ENCODE data around the gene SLC12A3.

SLC12A3 gene

DNA sequence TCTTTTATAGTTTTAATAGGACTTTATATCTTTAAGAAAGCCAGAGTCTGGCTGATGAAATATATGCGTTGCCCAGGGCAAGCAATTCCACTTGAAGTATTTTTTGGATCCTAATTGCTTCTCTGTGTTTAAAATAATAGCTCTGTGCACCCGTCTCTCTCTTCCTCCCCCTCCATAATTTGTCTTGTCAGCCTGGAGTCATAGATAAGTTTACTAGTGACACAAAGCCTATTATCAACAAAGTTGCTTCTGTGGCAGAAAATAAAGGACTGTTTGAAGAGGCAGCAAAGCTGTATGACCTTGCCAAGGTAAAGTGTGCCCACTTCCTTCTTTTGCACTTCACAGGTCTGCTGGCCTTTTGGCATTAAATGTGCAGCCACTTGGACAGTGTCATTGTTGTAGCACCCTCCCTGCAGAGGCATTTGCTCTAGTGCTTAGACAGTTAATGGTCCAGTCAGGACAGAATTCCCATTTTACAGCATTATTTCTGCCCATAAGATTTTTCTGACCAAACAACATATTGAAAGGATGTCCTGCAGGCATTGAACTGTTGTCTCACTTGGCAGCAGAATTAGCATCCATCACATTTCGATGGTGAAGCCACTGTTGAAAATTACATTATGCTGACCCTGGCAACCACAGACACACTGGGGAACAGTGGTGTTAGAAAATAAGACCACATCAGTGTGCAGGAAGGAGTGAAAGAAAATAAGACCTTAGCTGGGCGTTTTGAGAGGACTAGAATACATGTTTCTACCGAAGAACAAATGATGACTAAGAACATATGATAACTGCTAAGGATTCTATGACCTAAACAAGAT, 28.4 kb upstream of the SLC12A3 start:
- Histone ChIP-seq H3K27ac (ENCODE audit: low read depth, low read length) (no peak overlapping the region), H4K20me1 (ENCODE audit: low read depth, low read length) (no peaks in the 10 kb centered on the region), H3K9ac (ENCODE audit: low read length) (no peak overlapping the region), H3K4me3 (ENCODE audit: insufficient read depth, low read length, poor library complexity, severe bottlenecking) (no peak overlapping the region), H3K9me2 (replicated peaks; ENCODE audit: insufficient read depth, low read length) (no peaks in the 10 kb centered on the region), H3K36me3 (ENCODE audit: low read length) (peaks cover 7% of the 10 kb centered on the region; the same call in 1 of the 2 replicates), H3K9me3 (ENCODE audit: insufficient read depth, low read length) (no peaks in the 10 kb centered on the region), H3K4me2 (ENCODE audit: low read depth, low read length, poor library complexity, severe bottlenecking) (no peak overlapping the region), H3K27me3 (ENCODE audit: low read length) (no peaks in the 10 kb centered on the region), H3K79me2 (ENCODE audit: insufficient read depth, low read length) (no peaks in the 10 kb centered on the region), H2AFZ (ENCODE audit: low read depth, low read length, severe bottlenecking) (no peak overlapping the region), H3F3A (ENCODE audit: insufficient read depth) (no peaks in the 10 kb centered on the region)
- TF ChIP-seq CTCF (IDR thresholded peaks at IDR 0.05; ENCODE audit: insufficient read depth, low read length, poor library complexity, severe bottlenecking) (no peak), EZH2phosphoT487 (conservative IDR thresholded peaks at IDR 0.05; ENCODE audit: low read length) (no peak)

DNA sequence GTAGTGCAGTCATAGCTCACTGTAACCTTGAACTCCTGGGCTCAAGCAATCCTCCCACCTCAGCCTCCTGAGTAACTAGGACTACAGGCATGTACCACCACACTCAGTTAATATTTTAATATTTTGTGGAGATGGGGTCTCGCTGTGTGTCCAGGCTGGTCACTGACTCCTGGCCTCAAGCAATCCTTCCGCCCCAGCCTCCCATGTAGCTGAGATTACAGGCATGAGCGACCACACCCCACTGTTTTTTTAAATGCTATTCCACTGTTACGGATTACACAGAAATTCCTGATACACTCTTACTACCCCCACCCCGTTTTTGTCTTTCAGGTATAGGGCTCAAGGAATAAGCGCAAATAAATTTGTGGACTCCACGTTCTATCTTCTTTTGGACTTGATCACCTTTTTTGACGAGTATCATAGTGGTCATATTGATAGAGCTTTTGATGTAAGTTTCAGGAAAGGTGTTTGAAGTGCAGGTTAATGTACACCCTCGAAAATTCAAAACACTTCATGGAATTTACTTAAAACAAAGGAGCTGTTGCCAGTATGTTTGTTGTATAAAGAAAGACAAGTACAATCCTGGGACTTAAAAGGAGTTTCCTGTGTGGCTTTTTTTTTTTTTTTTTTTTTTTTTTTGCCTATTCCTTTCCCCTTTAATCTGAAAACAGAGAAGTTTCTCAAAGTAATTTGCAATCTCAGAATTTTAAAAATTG, 26.2 kb upstream of the SLC12A3 start:
- no peaks in the 10 kb centered on the region for H3K27me3 ChIP-seq (ENCODE audit: low read length)
- no peak overlapping the region for H2AFZ ChIP-seq (ENCODE audit: low read depth, low read length, severe bottlenecking)
- no peaks in the 10 kb centered on the region for H3K79me2 ChIP-seq (ENCODE audit: insufficient read depth, low read length)
- peaks cover 7% of the 10 kb centered on the region; the same call in 1 of the 2 replicates for H3K36me3 ChIP-seq (ENCODE audit: low read length)
- no peaks in the 10 kb centered on the region for H3F3A ChIP-seq (ENCODE audit: insufficient read depth)
- H3K9me2 ChIP-seq (replicated peaks; ENCODE audit: insufficient read depth, low read length): no peaks in the 10 kb centered on the region
- no peak overlapping the region for H3K4me2 ChIP-seq (ENCODE audit: low read depth, low read length, poor library complexity, severe bottlenecking)
- no peaks in the 10 kb centered on the region for H4K20me1 ChIP-seq (ENCODE audit: low read depth, low read length)
- no peak overlapping the region for H3K4me3 ChIP-seq (ENCODE audit: insufficient read depth, low read length, poor library complexity, severe bottlenecking)
- no peak overlapping the region for H3K9ac ChIP-seq (ENCODE audit: low read length)
- no peak for TF ChIP-seq EZH2phosphoT487 (conservative IDR thresholded peaks at IDR 0.05; ENCODE audit: low read length)
- no peak for TF ChIP-seq CTCF (IDR thresholded peaks at IDR 0.05; ENCODE audit: insufficient read depth, low read length, poor library complexity, severe bottlenecking)
- no peaks in the 10 kb centered on the region for H3K9me3 ChIP-seq (ENCODE audit: insufficient read depth, low read length)
- H3K27ac ChIP-seq (ENCODE audit: low read depth, low read length): no peak overlapping the region

GRCh38 chr16:56841233-56841632, 23.8 kb upstream of the SLC12A3 start:
- Histone ChIP-seq H3K36me3 (ENCODE audit: low read length) (0 out of 2 replicates have a peak, but pooled peaks cover 2% of the 10 kb centered on the region), H3K9me3 (ENCODE audit: insufficient read depth, low read length) (no peaks in the 10 kb centered on the region), H4K20me1 (ENCODE audit: low read depth, low read length) (no peaks in the 10 kb centered on the region), H3F3A (ENCODE audit: insufficient read depth) (no peaks in the 10 kb centered on the region), H3K4me2 (ENCODE audit: low read depth, low read length, poor library complexity, severe bottlenecking) (no peak overlapping the region), H2AFZ (ENCODE audit: low read depth, low read length, severe bottlenecking) (no peak overlapping the region), H3K4me3 (ENCODE audit: insufficient read depth, low read length, poor library complexity, severe bottlenecking) (no peak overlapping the region), H3K27ac (ENCODE audit: low read depth, low read length) (no peak overlapping the region), H3K9ac (ENCODE audit: low read length) (no peak overlapping the region), H3K79me2 (ENCODE audit: insufficient read depth, low read length) (no peaks in the 10 kb centered on the region), H3K9me2 (replicated peaks; ENCODE audit: insufficient read depth, low read length) (no peaks in the 10 kb centered on the region), H3K27me3 (ENCODE audit: low read length) (no peaks in the 10 kb centered on the region)
- TF ChIP-seq EZH2phosphoT487 (conservative IDR thresholded peaks at IDR 0.05; ENCODE audit: low read length) (no peak), CTCF (IDR thresholded peaks at IDR 0.05; ENCODE audit: insufficient read depth, low read length, poor library complexity, severe bottlenecking) (no peak)

Data from SU-DHL-6 (cell line).